Smooth muscle cell (in vitro differentiated cells): ENCODE results near the gene CCND2. TPM values are rescaled to one million over a fixed set of nuclear protein-coding genes. Genes with fewer than 3 reads are reported as not detected.

ENCODE experiments used
- DNase-seq: peaks from one replicate; lab custom pipeline; 2025; ENCODE audit not compliant: unreplicated experiment; lab: John Stamatoyannopoulos, UW
- H2AFZ ChIP-seq: fragments of 200-600 bp; sonication (generic); 2 replicates; pipeline ENCODE4 v1.6.0; 2016; ENCODE audit warnings: antibody characterized with exemption, low read depth, mild to moderate bottlenecking
- H3F3A ChIP-seq: fragments of 200-600 bp; sonication (generic); 2 replicates; pipeline ENCODE4 v1.6.0; 2017; ENCODE audit warnings: antibody characterized with exemption, low read depth
- H3K27ac ChIP-seq: fragments of 200-600 bp; sonication (generic); 2 replicates; pipeline ENCODE4 v1.5.1; 2016; ENCODE audit warnings: low read depth, mild to moderate bottlenecking
- H3K27me3 ChIP-seq: fragments of 200-600 bp; sonication (generic); 2 replicates; pipeline ENCODE4 v1.6.1; 2016; ENCODE audit warnings: low read depth, mild to moderate bottlenecking
- H3K36me3 ChIP-seq: fragments of 200-600 bp; sonication (generic); 2 replicates; pipeline ENCODE4 v1.5.1; 2016; ENCODE audit warnings: low read depth
- H3K4me1 ChIP-seq: fragments of 200-600 bp; sonication (generic); 2 replicates; pipeline ENCODE4 v1.5.1; 2016; ENCODE audit warnings: low read depth
- H3K4me2 ChIP-seq: fragments of 200-600 bp; sonication (generic); 2 replicates; pipeline ENCODE4 v1.6.0; 2016; ENCODE audit warnings: mild to moderate bottlenecking
- H3K4me3 ChIP-seq: fragments of 200-600 bp; sonication (generic); 2 replicates; pipeline ENCODE4 v1.5.1; 2016; ENCODE audit warnings: mild to moderate bottlenecking
- H3K79me2 ChIP-seq: fragments of 200-600 bp; sonication (generic); 2 replicates; pipeline ENCODE4 v1.6.0; 2016; ENCODE audit warnings: low read depth, mild to moderate bottlenecking
- H3K9ac ChIP-seq: fragments of 200-600 bp; sonication (generic); 2 replicates; pipeline ENCODE4 v1.6.0; 2016; ENCODE audit warnings: low read depth
- H3K9me3 ChIP-seq: fragments of 200-600 bp; sonication (generic); replicated peaks from 2 replicates; pipeline ENCODE4 v1.5.1; 2016; ENCODE audit warnings: low read depth
- H4K20me1 ChIP-seq: fragments of 200-600 bp; sonication (generic); 2 replicates; pipeline ENCODE4 v1.6.0; 2016; ENCODE audit warnings: low read depth
- CTCF ChIP-seq: fragments of 200-600 bp; sonication (generic); IDR thresholded peaks from 2 replicates; pipeline ENCODE4 v1.5.1; 2017; ENCODE audit warnings: borderline replicate concordance, mild to moderate bottlenecking, antibody characterized with exemption; ENCODE audit not compliant: insufficient read depth, poor library complexity, severe bottlenecking
- WGBS: methylation state at CpG from one replicate; pipeline ENCODE4 v1.1.7; 2016; ENCODE audit warnings: low lambda C conversion rate; 5-methylcytosine and 5-hydroxymethylcytosine counted together
- polyA plus RNA-seq: library from polyadenylated mRNA; unstranded; fragments of >200 nt; fragmentation: Nextera tagmentation; extraction: Ambion mirVana; gene quantifications from 2 replicates; pipeline ENCODE4 v1.2.1, GENCODE V29; 2016
- total RNA-seq: library from RNA; depleted of rRNA; stranded (reverse); fragments of >200 nt; gene quantifications from 2 replicates; pipeline ENCODE4 v1.2.3, GENCODE V29; 2014

CCND2 gene
- total and polyA plus RNA-seq, 2 experiments from 2014 or later, result 356 to 462 TPM

- Histone ChIP-seq H3K4me1 (peaks cover 17% of the 10 kb centered on the region), H3K27me3 (no peaks in the 10 kb centered on the region), H3K9me3 (no peaks in the 10 kb centered on the region), H3K4me2 (no peak overlapping the region), H4K20me1 (peaks cover 100% of the 10 kb centered on the region), H3K79me2 (peaks cover 97% of the 10 kb centered on the region), H3K9ac (peak overlapping the region; percentile 34), H3K4me3 (no peak overlapping the region), H3F3A (peaks cover 36% of the 10 kb centered on the region), H2AFZ (no peak overlapping the region), H3K27ac (peak overlapping the region; percentile 40), H3K36me3 (peaks cover 38% of the 10 kb centered on the region)
- DNase-seq, result no peak
- no peak for TF ChIP-seq CTCF
- WGBS, result 79% methylated on average over 18 of the region's 18 CpGs
These were observed 14.0 kb downstream of the CCND2 start for GRCh38 chr12:4287325-4288211.

DNA sequence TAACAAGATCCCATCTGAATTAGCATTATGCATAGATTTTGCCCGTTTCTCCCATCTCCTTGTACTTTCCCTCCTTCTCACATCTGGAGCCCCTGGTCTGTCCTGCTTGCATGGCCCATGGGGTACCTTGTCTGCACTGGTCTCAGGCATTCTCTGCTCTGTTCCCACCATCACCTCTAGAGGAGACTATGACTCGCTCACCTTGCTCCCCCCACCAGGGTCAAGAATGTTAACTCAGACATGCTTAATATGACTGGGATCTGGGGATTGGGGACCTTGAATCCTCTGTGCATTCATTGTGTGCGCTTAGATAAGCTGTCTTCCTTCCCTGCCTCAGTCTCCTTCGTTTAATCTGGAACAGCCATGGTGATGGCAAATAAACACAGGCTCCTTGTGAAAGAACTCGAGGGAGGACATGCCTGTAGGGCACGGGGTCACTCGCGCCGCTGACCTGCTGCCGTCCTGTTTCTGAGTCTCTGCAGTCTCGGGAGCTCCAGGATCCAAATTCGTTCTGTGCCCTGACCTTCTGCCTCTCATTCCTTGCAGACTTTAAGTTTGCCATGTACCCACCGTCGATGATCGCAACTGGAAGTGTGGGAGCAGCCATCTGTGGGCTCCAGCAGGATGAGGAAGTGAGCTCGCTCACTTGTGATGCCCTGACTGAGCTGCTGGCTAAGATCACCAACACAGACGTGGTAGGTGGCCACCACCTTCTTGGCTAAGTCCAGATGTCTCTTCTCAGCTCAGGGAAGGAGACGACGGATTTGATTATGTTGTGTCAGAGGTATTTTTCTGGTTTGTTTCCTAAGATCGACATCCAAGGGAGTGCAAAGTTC, 15.0 kb downstream of the CCND2 start:
- H3K4me2 ChIP-seq, result no peak overlapping the region
- H3K27ac ChIP-seq, result peak overlapping the region; percentile 40
- no peak for TF ChIP-seq CTCF
- H3K4me1 ChIP-seq, result peaks cover 27% of the 10 kb centered on the region
- H3K27me3 ChIP-seq, result no peaks in the 10 kb centered on the region
- DNase-seq, result no peak
- H3K36me3 ChIP-seq, result peaks cover 38% of the 10 kb centered on the region
- no peak overlapping the region for H3K4me3 ChIP-seq
- 92% methylated on average over 20 of the region's 20 CpGs for WGBS
- peaks cover 30% of the 10 kb centered on the region for H3F3A ChIP-seq
- no peaks in the 10 kb centered on the region for H3K9me3 ChIP-seq
- H2AFZ ChIP-seq, result no peak overlapping the region
- H3K9ac ChIP-seq, result no peak overlapping the region
- H3K79me2 ChIP-seq, result peaks cover 91% of the 10 kb centered on the region
- peaks cover 100% of the 10 kb centered on the region for H4K20me1 ChIP-seq

- H3K4me3 ChIP-seq, result no peak overlapping the region
- peaks cover 36% of the 10 kb centered on the region for H3F3A ChIP-seq
- no peaks in the 10 kb centered on the region for H3K27me3 ChIP-seq
- WGBS, result 94% methylated on average over 20 of the region's 20 CpGs
- peaks cover 100% of the 10 kb centered on the region for H4K20me1 ChIP-seq
- peaks cover 90% of the 10 kb centered on the region for H3K79me2 ChIP-seq
- H3K4me1 ChIP-seq, result peaks cover 32% of the 10 kb centered on the region
- H3K27ac ChIP-seq, result peak overlapping the region; percentile 16
- H3K9me3 ChIP-seq, result no peaks in the 10 kb centered on the region
- H2AFZ ChIP-seq, result no peak overlapping the region
- no peak for DNase-seq
- H3K36me3 ChIP-seq, result peaks cover 38% of the 10 kb centered on the region
- H3K9ac ChIP-seq, result no peak overlapping the region
- no peak for TF ChIP-seq CTCF
- no peak overlapping the region for H3K4me2 ChIP-seq
These were observed 15.8 kb downstream of the CCND2 start for GRCh38 chr12:4289231-4289878.
